Fibroblast of mammary gland (primary cell): Measurements from ENCODE around the gene PLXNC1.

Experiments used
- DNase-seq: peaks from one replicate; pipeline ENCODE4 v3.0.0-alpha.2; 2010; ENCODE audit warnings: low read depth
- H3K4me3 ChIP-seq: 2 replicates; pipeline ENCODE4 v1.5.1; 2011; ENCODE audit warnings: low read depth, mild to moderate bottlenecking, low read length, moderate library complexity; ENCODE audit not compliant: control insufficient read depth
- TF ChIP-seq, protein P1 (sequence below): conservative IDR thresholded peaks from 2 replicates; pipeline ENCODE4 v1.5.1; 2011; ENCODE audit warnings: low read depth, low read length, inconsistent platforms; ENCODE audit not compliant: control insufficient read depth, insufficient read depth

Gene PLXNC1

DNA sequence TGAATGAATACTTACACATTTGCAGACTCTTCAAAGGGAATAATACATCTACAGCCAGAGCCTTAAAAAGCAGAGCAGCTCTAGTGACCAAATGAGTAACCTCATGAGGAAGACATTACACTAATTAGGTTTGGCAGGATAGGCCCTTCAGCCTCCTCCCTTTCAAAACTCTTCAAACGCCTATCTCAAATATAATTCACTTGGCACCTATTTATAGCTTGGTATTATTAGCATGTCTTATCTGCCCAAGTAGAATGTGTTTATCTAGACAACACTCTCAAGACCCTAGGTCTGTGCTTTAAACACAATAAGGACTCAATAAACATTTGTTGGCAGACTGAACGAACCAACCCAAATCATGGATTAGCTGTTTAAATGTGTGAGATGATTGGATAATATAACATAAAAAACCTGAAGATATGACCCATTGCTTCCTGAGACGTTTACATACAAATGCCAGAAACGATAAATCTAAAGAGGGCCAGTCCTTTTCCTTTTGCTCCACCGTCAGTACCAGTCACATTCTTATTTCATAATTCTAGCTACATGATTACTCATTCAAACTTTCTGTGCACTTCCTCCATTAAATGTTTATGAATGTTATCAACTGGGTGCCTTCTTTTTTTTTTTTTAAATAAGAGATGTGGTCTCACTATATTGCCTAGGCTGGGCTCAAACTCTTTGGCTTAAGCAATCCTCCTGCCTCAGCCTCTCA is 188.0 kb downstream of the PLXNC1 start:
- TF ChIP-seq, protein P1, sequence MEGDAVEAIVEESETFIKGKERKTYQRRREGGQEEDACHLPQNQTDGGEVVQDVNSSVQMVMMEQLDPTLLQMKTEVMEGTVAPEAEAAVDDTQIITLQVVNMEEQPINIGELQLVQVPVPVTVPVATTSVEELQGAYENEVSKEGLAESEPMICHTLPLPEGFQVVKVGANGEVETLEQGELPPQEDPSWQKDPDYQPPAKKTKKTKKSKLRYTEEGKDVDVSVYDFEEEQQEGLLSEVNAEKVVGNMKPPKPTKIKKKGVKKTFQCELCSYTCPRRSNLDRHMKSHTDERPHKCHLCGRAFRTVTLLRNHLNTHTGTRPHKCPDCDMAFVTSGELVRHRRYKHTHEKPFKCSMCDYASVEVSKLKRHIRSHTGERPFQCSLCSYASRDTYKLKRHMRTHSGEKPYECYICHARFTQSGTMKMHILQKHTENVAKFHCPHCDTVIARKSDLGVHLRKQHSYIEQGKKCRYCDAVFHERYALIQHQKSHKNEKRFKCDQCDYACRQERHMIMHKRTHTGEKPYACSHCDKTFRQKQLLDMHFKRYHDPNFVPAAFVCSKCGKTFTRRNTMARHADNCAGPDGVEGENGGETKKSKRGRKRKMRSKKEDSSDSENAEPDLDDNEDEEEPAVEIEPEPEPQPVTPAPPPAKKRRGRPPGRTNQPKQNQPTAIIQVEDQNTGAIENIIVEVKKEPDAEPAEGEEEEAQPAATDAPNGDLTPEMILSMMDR: no peak
- H3K4me3 ChIP-seq: no peak overlapping the region
- DNase-seq: peak; percentile 19

GRCh38 chr12:94338006-94338794 is 189.8 kb downstream of the PLXNC1 start:
- no peak overlapping the region for H3K4me3 ChIP-seq
- TF ChIP-seq, protein P1: no peak
- DNase-seq: no peak

- no peak overlapping the region for H3K4me3 ChIP-seq
- TF ChIP-seq, protein P1: no peak
- DNase-seq: no peak
These were observed 192.2 kb downstream of the PLXNC1 start for GRCh38 chr12:94340573-94340972.

DNA sequence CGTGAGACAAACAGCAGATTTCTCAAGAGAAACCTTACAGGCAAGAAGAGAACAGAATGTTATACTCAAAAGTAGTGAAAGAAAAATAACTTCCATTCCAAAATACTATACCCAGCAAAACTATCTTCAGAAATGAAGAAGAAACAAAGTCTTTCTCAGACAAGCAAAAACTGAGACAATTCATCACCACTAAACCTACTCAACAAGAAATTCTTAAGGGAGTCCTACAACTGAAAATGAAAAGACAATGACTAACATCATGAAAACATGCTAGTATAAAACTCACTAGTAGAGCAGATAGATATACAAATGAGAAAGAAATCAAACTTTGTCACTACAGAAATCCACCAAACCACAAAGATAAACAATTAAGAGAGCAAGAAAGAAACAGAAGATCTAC is 204.8 kb downstream of the PLXNC1 start:
- TF ChIP-seq, protein P1: no peak
- DNase-seq: no peak
- H3K4me3 ChIP-seq: no peak overlapping the region
